ENCODE measurements around the gene APLF.
"Not testable (repeated sequence)": the region's sequence is repeated elsewhere in the genome, so short reads cannot be mapped to it uniquely, and the experiment has no call there.

APLF gene

GRCh38 chr2:68544811-68545210, 77.4 kb downstream of the APLF start:
- Histone ChIP-seq H3K36me3 (replicated peaks; ENCODE audit: insufficient read depth, low read length) (no peaks in the 10 kb centered on the region), H3K27me3 (replicated peaks; ENCODE audit: insufficient read depth, low read length) (no peaks in the 10 kb centered on the region), H3K27ac (ENCODE audit: low read length) (no peak overlapping the region), H3K79me2 (ENCODE audit: low read length) (no peaks in the 10 kb centered on the region), H3K9me3 (replicated peaks; ENCODE audit: insufficient read depth, low read length) (no peaks in the 10 kb centered on the region), H3K4me2 (ENCODE audit: low read depth, low read length) (no peak overlapping the region), H4K20me1 (ENCODE audit: insufficient read depth, low read length) (no peaks in the 10 kb centered on the region), H3F3A (ENCODE audit: insufficient read depth, low read length) (no peaks in the 10 kb centered on the region), H3K4me3 (ENCODE audit: low read length) (no peak overlapping the region), H3K9ac (ENCODE audit: low read length) (no peak overlapping the region), H3K9me2 (replicated peaks; ENCODE audit: insufficient read depth, low read length) (no peaks in the 10 kb centered on the region), H3K4me1 (ENCODE audit: low read length) (peaks cover 18% of the 10 kb centered on the region), H2AFZ (ENCODE audit: low read length) (no peak overlapping the region)
- TF ChIP-seq EZH2 (optimal IDR thresholded peaks at IDR 0.05; ENCODE audit: low read depth, low read length): no peak
- TF ChIP-seq EZH2phosphoT487 (IDR thresholded peaks at IDR 0.05; ENCODE audit: low read length): no peak
- TF ChIP-seq CTCF (IDR thresholded peaks at IDR 0.05; ENCODE audit: low read length): no peak
- no peak for DNase-seq

GRCh38 chr2:68548396-68548795, 81.0 kb downstream of the APLF start:
- TF ChIP-seq EZH2phosphoT487 (IDR thresholded peaks at IDR 0.05; ENCODE audit: low read length) (no peak), CTCF (IDR thresholded peaks at IDR 0.05; ENCODE audit: low read length) (no peak), EZH2 (optimal IDR thresholded peaks at IDR 0.05; ENCODE audit: low read depth, low read length) (no peak)
- no peaks in the 10 kb centered on the region for H3K9me2 ChIP-seq (replicated peaks; ENCODE audit: insufficient read depth, low read length)
- H3K9ac ChIP-seq (ENCODE audit: low read length): no peak overlapping the region

GRCh38 chr2:68553098-68553497, 85.7 kb downstream of the APLF start:
- no peaks in the 10 kb centered on the region for H3K27me3 ChIP-seq (replicated peaks; ENCODE audit: insufficient read depth, low read length)
- no peak for DNase-seq
- TF ChIP-seq EZH2phosphoT487 (IDR thresholded peaks at IDR 0.05; ENCODE audit: low read length): no peak
- TF ChIP-seq CTCF (IDR thresholded peaks at IDR 0.05; ENCODE audit: low read length): no peak
- H3K9ac ChIP-seq (ENCODE audit: low read length): no peak overlapping the region
- H3K9me3 ChIP-seq (replicated peaks; ENCODE audit: insufficient read depth, low read length): no peaks in the 10 kb centered on the region
- H2AFZ ChIP-seq (ENCODE audit: low read length): no peak overlapping the region
- no peak overlapping the region for H3K4me2 ChIP-seq (ENCODE audit: low read depth, low read length)
- no peaks in the 10 kb centered on the region for H3K79me2 ChIP-seq (ENCODE audit: low read length)
- no peak overlapping the region for H3K4me3 ChIP-seq (ENCODE audit: low read length)
- no peak overlapping the region for H3K27ac ChIP-seq (ENCODE audit: low read length)
- H4K20me1 ChIP-seq (ENCODE audit: insufficient read depth, low read length): no peaks in the 10 kb centered on the region
- H3F3A ChIP-seq (ENCODE audit: insufficient read depth, low read length): no peaks in the 10 kb centered on the region
- no peaks in the 10 kb centered on the region for H3K4me1 ChIP-seq (ENCODE audit: low read length)
- no peaks in the 10 kb centered on the region for H3K36me3 ChIP-seq (replicated peaks; ENCODE audit: insufficient read depth, low read length)
- no peaks in the 10 kb centered on the region for H3K9me2 ChIP-seq (replicated peaks; ENCODE audit: insufficient read depth, low read length)

More at GRCh38 chr2:68548396-68548795, 81.0 kb downstream of the APLF start:
- H3K79me2 ChIP-seq (ENCODE audit: low read length): no peaks in the 10 kb centered on the region
- no peaks in the 10 kb centered on the region for H3F3A ChIP-seq (ENCODE audit: insufficient read depth, low read length)
- H3K4me2 ChIP-seq (ENCODE audit: low read depth, low read length): no peak overlapping the region
- H3K4me1 ChIP-seq (ENCODE audit: low read length): peaks cover 18% of the 10 kb centered on the region
- no peak overlapping the region for H2AFZ ChIP-seq (ENCODE audit: low read length)
- no peak for DNase-seq
- H3K27ac ChIP-seq (ENCODE audit: low read length): no peak overlapping the region
- H3K4me3 ChIP-seq (ENCODE audit: low read length): no peak overlapping the region
- H3K36me3 ChIP-seq (replicated peaks; ENCODE audit: insufficient read depth, low read length): no peaks in the 10 kb centered on the region
- no peaks in the 10 kb centered on the region for H3K9me3 ChIP-seq (replicated peaks; ENCODE audit: insufficient read depth, low read length)
- no peaks in the 10 kb centered on the region for H4K20me1 ChIP-seq (ENCODE audit: insufficient read depth, low read length)
- H3K27me3 ChIP-seq (replicated peaks; ENCODE audit: insufficient read depth, low read length): no peaks in the 10 kb centered on the region

- not testable (repeated sequence) for H3K27ac ChIP-seq (ENCODE audit: low read length); H3K4me2 ChIP-seq (ENCODE audit: low read depth, low read length); H3K9me2 ChIP-seq (replicated peaks; ENCODE audit: insufficient read depth, low read length); H3F3A ChIP-seq (ENCODE audit: insufficient read depth, low read length); DNase-seq; H3K79me2 ChIP-seq (ENCODE audit: low read length); H3K4me3 ChIP-seq (ENCODE audit: low read length); H2AFZ ChIP-seq (ENCODE audit: low read length); H3K9ac ChIP-seq (ENCODE audit: low read length); H4K20me1 ChIP-seq (ENCODE audit: insufficient read depth, low read length); H3K36me3 ChIP-seq (replicated peaks; ENCODE audit: insufficient read depth, low read length); H3K27me3 ChIP-seq (replicated peaks; ENCODE audit: insufficient read depth, low read length); H3K9me3 ChIP-seq (replicated peaks; ENCODE audit: insufficient read depth, low read length)
- H3K4me1 ChIP-seq (ENCODE audit: low read length): peaks cover 11% of the 10 kb centered on the region
Observed at GRCh38 chr2:68555425-68556206, 88.2 kb downstream of the APLF start.

Data from MM.1S (cell line).